ENCODE measurements around the gene LYST.

DNA sequence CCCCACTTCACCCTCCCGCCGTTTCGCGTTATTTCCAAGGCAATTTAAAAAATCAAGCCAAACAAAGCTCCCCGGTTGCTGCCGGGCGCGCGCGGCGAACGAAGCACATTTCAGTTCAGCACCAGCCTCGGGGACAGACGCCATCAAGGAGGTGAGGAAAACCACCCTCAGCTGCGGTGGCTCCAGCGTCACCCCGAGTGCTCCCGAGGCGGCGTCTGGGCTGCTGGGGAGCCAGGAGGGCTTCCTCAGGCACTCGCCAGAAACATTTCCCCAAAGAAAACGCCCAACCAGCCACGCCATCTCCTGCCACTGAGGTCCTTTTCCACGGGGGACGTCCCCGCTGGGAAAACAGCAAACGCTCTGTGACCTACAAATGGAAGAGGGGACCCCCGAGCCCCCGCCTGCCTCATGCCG is 217.7 kb downstream of the LYST start:
- TF ChIP-seq POLR2A (IDR thresholded peaks at IDR 0.05; ENCODE audit: low read depth, low read length) (no peak), POLR2AphosphoS5 (IDR thresholded peaks at IDR 0.05; ENCODE audit: low read depth, low read length) (no peak), TAF1 (IDR thresholded peaks at IDR 0.05; ENCODE audit: borderline replicate concordance, low read depth, low read length) (no peak)
